K562 (cell line): ENCODE results near the gene MMP11. TPM values are rescaled to one million over a fixed set of nuclear protein-coding genes. Genes with fewer than 3 reads are reported as not detected.

Source experiments
- ATAC-seq: fragments of 200-7000 bp; cut with Tn5 transposase; 3 replicates; pipeline ENCODE4 v1.9.1; 2020; ENCODE audit warnings: moderate library complexity
- BruUV-seq: library from RNA; stranded (reverse); fragments of 400-500 nt; replicated peaks from 2 replicates; lab custom pipeline; 2021; lab: Mats Ljungman, UMichigan
- CTCF ChIA-PET: fragments of 300-600 bp; formaldehyde crosslinking; extraction: SDS; loops from one replicate; lab custom pipeline; 2021; ENCODE audit warnings: low intra/inter-chr PET ratio; lab: Yijun Ruan, JAX
- POLR2A ChIA-PET: fragments of 300-600, 350-650 bp; sonication (Branson Sonifier 250); formaldehyde crosslinking; extraction: SDS; loops from one replicate; lab custom pipeline; 2021; ENCODE audit warnings: antibody characterized with exemption, inconsistent platforms; lab: Yijun Ruan, JAX
- DNase-seq, 4 experiments: peaks; one replicate each; pipeline versions ENCODE4 v3.0.0 to v3.0.0-alpha.2; 2011 to 2018; ENCODE audit warnings: low spot score in 3 of 4, mixed read lengths in 3 of 4; ENCODE audit errors: extremely low read depth in 1 of 4
- FAIRE-seq: peaks from 2 replicates; lab custom pipeline; 2011; peaks lifted over from hg19 to GRCh38; lab: Jason Lieb, UNC
- H2AFZ ChIP-seq: 2 replicates; pipeline ENCODE4 v1.6.0; 2011; ENCODE audit warnings: low read depth, low read length, control low read depth, inconsistent platforms
- H3K27ac ChIP-seq: fragments of 200-600 bp; 3 replicates; pipeline ENCODE4 v1.8.0; 2011; ENCODE audit warnings: low read depth, mild to moderate bottlenecking, control low read depth, inconsistent platforms, low read length, moderate library complexity, mixed read lengths; ENCODE audit errors: extremely low read depth
- H3K27me3 ChIP-seq, 2 experiments: fragments of 300-600 bp in 1 of 2; 2 replicates in 1 of 2; 3 replicates in 1 of 2; pipeline versions ENCODE4 v1.6.0 to v1.8.0; 2011; ENCODE audit warnings: inconsistent platforms in 2 of 2, low read length in 2 of 2, mild to moderate bottlenecking in 1 of 2, mixed read lengths in 1 of 2, moderate library complexity in 1 of 2; ENCODE audit not compliant: control insufficient read depth in 2 of 2, insufficient read depth in 2 of 2
- H3K36me3 ChIP-seq: fragments of 300-600 bp; 3 replicates; pipeline ENCODE4 v1.8.0; 2011; ENCODE audit warnings: mild to moderate bottlenecking, low read length, inconsistent platforms; ENCODE audit not compliant: control insufficient read depth, insufficient read depth
- H3K4me1 ChIP-seq, 2 experiments: fragments of 200-600 bp in 1 of 2; replicated peaks in 1 of 2; 2 replicates in 1 of 2; 3 replicates in 1 of 2; pipeline versions ENCODE4 v1.5.1 to v1.8.0; 2011; ENCODE audit warnings: inconsistent platforms in 2 of 2, low read length in 2 of 2, mild to moderate bottlenecking in 1 of 2, mixed read lengths in 1 of 2, moderate library complexity in 1 of 2; ENCODE audit not compliant: control insufficient read depth in 2 of 2, insufficient read depth in 2 of 2
- H3K4me2 ChIP-seq: 2 replicates; pipeline ENCODE4 v1.6.1; 2011; ENCODE audit warnings: low read length, control low read depth, inconsistent platforms, mixed read lengths; ENCODE audit not compliant: insufficient read depth
- H3K4me3 ChIP-seq: fragments of 200-600 bp; sonication (generic), shearing (Covaris generic); 2 replicates; pipeline ENCODE4 v1.5.1; 2016; ENCODE audit warnings: control low read depth, inconsistent platforms
- H3K79me2 ChIP-seq: fragments of 200-600 bp; 3 replicates; pipeline ENCODE4 v1.8.0; 2011; ENCODE audit warnings: low read length, inconsistent platforms; ENCODE audit not compliant: control insufficient read depth, insufficient read depth
- H3K9ac ChIP-seq, 2 experiments: 2 replicates each; pipeline versions ENCODE4 v1.6.0 to v1.6.1; 2011; ENCODE audit warnings: low read depth in 2 of 2, low read length in 2 of 2, control low read depth in 1 of 2, inconsistent platforms in 1 of 2, mild to moderate bottlenecking in 1 of 2, mixed read lengths in 1 of 2; ENCODE audit not compliant: insufficient read depth in 1 of 2
- H3K9me1 ChIP-seq: one replicate; pipeline ENCODE4 v1.6.0; 2011; ENCODE audit warnings: inconsistent platforms, mild to moderate bottlenecking, low read length, moderate library complexity; ENCODE audit not compliant: control insufficient read depth, insufficient read depth
- H3K9me3 ChIP-seq: replicated peaks from 2 replicates; pipeline ENCODE4 v1.5.1; 2011; ENCODE audit warnings: low read depth, low read length, inconsistent platforms; ENCODE audit not compliant: control insufficient read depth, insufficient read depth
- H4K20me1 ChIP-seq: replicated peaks from 2 replicates; pipeline ENCODE4 v1.6.1; 2011; ENCODE audit warnings: low read length, inconsistent platforms, mixed read lengths; ENCODE audit not compliant: control insufficient read depth, insufficient read depth
- BHLHE40 ChIP-seq: IDR thresholded peaks from 2 replicates; pipeline ENCODE4 v1.6.1; 2011; ENCODE audit warnings: low read length, improper control_type of control experiment
- CREB1 ChIP-seq, 2 experiments: sonication (generic) in 1 of 2; formaldehyde crosslinking in 1 of 2; IDR thresholded peaks; 2 replicates each; pipeline versions ENCODE4 v1.6.1 to v1.8.0; 2012 to 2022; ENCODE audit warnings: inconsistent platforms in 1 of 2, mild to moderate bottlenecking in 1 of 2, missing genetic modification reagents in 1 of 2, moderate library complexity in 1 of 2
- EHMT2 ChIP-seq: fragments of 450-650 bp; IDR thresholded peaks from 2 replicates; pipeline ENCODE4 v1.6.1; 2018; ENCODE audit warnings: antibody characterized with exemption
- HMGN3 ChIP-seq: IDR thresholded peaks from 2 replicates; pipeline ENCODE4 v1.6.1; 2011; ENCODE audit warnings: borderline replicate concordance, low read depth, mild to moderate bottlenecking, mixed read lengths, low read length; ENCODE audit not compliant: insufficient read length; ENCODE audit errors: extremely low read depth
- L3MBTL2 ChIP-seq: fragments of 450-650 bp; IDR thresholded peaks from 2 replicates; pipeline ENCODE4 v1.6.1; 2016; ENCODE audit warnings: mild to moderate bottlenecking, moderate library complexity
- LEF1 ChIP-seq: fragments of 450-650 bp; IDR thresholded peaks from 2 replicates; pipeline ENCODE4 v1.6.1; 2016; ENCODE audit warnings: mild to moderate bottlenecking
- NR3C1 ChIP-seq: sonication (generic); formaldehyde crosslinking; IDR thresholded peaks from 2 replicates; pipeline ENCODE4 v1.8.1; 2022; ENCODE audit warnings: missing genetic modification reagents
- POLR2H ChIP-seq: IDR thresholded peaks from 2 replicates; pipeline ENCODE4 v1.6.1; 2016; ENCODE audit warnings: missing genetic modification characterization, low read depth, mild to moderate bottlenecking, control low read depth, missing compliant biosample characterization, moderate library complexity
- SMARCA4 ChIP-seq: fragments of 450-650 bp; IDR thresholded peaks from 2 replicates; pipeline ENCODE4 v1.6.1; 2016
- ZBTB7A ChIP-seq: IDR thresholded peaks from 2 replicates; pipeline ENCODE4 v1.6.1; 2011; ENCODE audit warnings: low read depth, mild to moderate bottlenecking, low read length, moderate library complexity, borderline replicate concordance; ENCODE audit not compliant: control insufficient read depth
- ZNF444 ChIP-seq: fragments of 250-450 bp; sonication (Bioruptor Pico); IDR thresholded peaks from 2 replicates; pipeline ENCODE4 v1.4.0; 2020; ENCODE audit warnings: mild to moderate bottlenecking, moderate library complexity
- ZNF589 ChIP-seq: fragments of 200-800 bp; sonication (Bioruptor generic); IDR thresholded peaks from 2 replicates; pipeline ENCODE4 v1.6.1; 2016; ENCODE audit warnings: low read depth, missing genetic modification characterization, missing compliant biosample characterization
- WGBS: fragments of 100-300 bp; shearing (Covaris generic); methylation state at CpG from one replicate; pipeline ENCODE4 v1.1.6; 2016; ENCODE audit warnings: low coverage, mixed read lengths; ENCODE audit not compliant: insufficient coverage; ENCODE audit errors: missing lambda C conversion rate; 5-methylcytosine and 5-hydroxymethylcytosine counted together
- in situ Hi-C: fragments of 300-500 bp; cut with MboI; formaldehyde crosslinking; loops from 4 replicates; pipeline ENCODE4 v1.15.0; 2018; ENCODE audit warnings: inconsistent platforms, mixed read lengths
- intact Hi-C: fragments of 100-400 bp; cut with micrococcal nuclease; formaldehyde crosslinking; loops from 2 replicates; pipeline ENCODE4 v1.14.2; 2022
- polyA plus RNA-seq, 8 experiments: library from polyadenylated mRNA; depleted of rRNA in 4 of 8; stranded (reverse) in 5 of 8; unstranded in 3 of 8; fragments of >200 nt; fragmentation: Nextera tagmentation in 2 of 8; fragmentation: Illumina TruSeq in 1 of 8; extraction: Ambion mirVana in 2 of 8; extraction: Trizol in 1 of 8; gene quantifications; 2 replicates each; pipeline versions ENCODE4 v1.2.1 to v1.2.3, GENCODE V29; 2011 to 2014; ENCODE audit warnings: inconsistent platforms in 1 of 8, missing spikeins in 1 of 8
- total RNA-seq, 7 experiments: library from RNA; depleted of rRNA in 6 of 7; stranded (reverse); fragments of >200 nt in 6 of 7; fragmentation: Illumina TruSeq in 2 of 7; extraction: Trizol in 2 of 7; gene quantifications; 2 replicates each; pipeline versions ENCODE4 v1.2.1 to v1.2.3, GENCODE V29; 2011 to 2021; ENCODE audit warnings: low replicate concordance in 1 of 7
- TF ChIP-seq, protein P1 (sequence below): fragments of 450-650 bp; formaldehyde crosslinking; IDR thresholded peaks from 2 replicates; pipeline ENCODE4 v1.4.0; 2020; ENCODE audit warnings: mild to moderate bottlenecking, moderate library complexity
- TF ChIP-seq, protein P2 (sequence below): fragments of 250-450 bp; sonication (Bioruptor Pico); IDR thresholded peaks from 2 replicates; pipeline ENCODE4 v1.8.0; 2021; ENCODE audit warnings: mild to moderate bottlenecking, moderate library complexity
- TF ChIP-seq, protein P3 (sequence below): fragments of 450-650 bp; IDR thresholded peaks from 2 replicates; pipeline ENCODE4 v1.6.1; 2018; ENCODE audit not compliant: partially characterized antibody

MMP11 gene
- total and polyA plus RNA-seq, 9 of the 15 experiments (the other 6 are each of a cell fraction or from before 2014, with no cell fraction given): 0.14 to 1.8 (median 1.1) TPM; not detected in 2

DNA sequence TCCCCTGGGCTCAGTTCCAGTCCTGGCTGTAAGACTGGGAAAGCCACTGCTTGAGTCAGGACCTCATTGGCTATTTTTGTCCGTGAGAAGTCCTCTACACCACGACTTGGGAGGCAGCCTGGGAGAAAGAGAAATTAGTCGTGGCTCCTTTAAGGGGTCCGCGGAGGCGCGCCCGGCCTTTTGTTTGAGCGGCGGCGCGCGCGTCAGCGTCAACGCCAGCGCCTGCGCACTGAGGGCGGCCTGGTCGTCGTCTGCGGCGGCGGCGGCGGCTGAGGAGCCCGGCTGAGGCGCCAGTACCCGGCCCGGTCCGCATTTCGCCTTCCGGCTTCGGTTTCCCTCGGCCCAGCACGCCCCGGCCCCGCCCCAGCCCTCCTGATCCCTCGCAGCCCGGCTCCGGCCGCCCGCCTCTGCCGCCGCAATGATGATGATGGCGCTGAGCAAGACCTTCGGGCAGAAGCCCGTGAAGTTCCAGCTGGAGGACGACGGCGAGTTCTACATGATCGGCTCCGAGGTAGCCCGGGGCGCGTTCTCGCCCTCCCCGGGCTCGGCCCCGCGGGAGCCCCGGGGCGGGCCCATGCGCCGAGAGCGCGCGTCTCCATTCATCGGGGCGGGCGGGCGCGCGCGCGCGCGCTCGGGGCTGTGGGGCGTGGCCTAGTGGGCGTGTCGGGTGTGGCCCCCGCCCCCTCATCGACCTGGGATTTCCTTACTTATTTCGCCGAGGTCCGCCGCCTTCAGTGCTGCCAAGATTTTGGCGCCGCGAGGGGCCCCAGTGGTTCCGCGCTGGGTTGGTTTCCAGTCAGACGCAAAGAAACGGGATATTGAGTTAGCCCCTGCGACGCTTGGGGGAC, 14.3 kb downstream of the MMP11 start, which contains the start of gene SMARCB1:
SMARCB1 (plus strand) TSS at position 215 of the 848 bp plus-strand sequence; CDS start at position 419, 204 bp downstream.
- H3K4me2 ChIP-seq: peak within 1 kb of the TSS; percentile 96
- H3K27me3 ChIP-seq: no peaks in the 10 kb centered on the region
- H3K4me3 ChIP-seq: peak within 1 kb of the TSS; percentile 88
- intact Hi-C loops: no loop called here
- H3K9me1 ChIP-seq: no peaks in the 10 kb centered on the region
- H4K20me1 ChIP-seq: peaks cover 10% of the 10 kb centered on the region
- in situ Hi-C loops: no loop called here
- H3K36me3 ChIP-seq: peaks cover 24% of the 10 kb centered on the region
- peak within 1 kb of the TSS; percentile 99 for H3K27ac ChIP-seq
- DNase-seq (peak; percentile 90 to 95 (median 94)), ATAC-seq (peak; percentile 84), FAIRE-seq (peak; percentile 76)
- ChIA-PET POLR2A (interaction anchor here (1.6 to 1.7 kb wide), 2 partner anchors 12 to 19 kb away, joined by 3 to 6 read pairs; no protein-coding TSS in a partner anchor), CTCF (no interaction called here)
- H3K4me1 ChIP-seq: peaks cover 15 to 16% of the 10 kb centered on the region in 2 experiments; a peak in 4 of 5 replicates
- H3K9ac ChIP-seq: peak within 1 kb of the TSS; percentile 92 to 96
- H3K79me2 ChIP-seq: peaks cover 44% of the 10 kb centered on the region
- no TSS peak for BruUV-seq
- peak within 1 kb of the TSS; percentile 96 for H2AFZ ChIP-seq
- under 1% methylated on average over 32 of the region's 97 CpGs for WGBS
- H3K9me3 ChIP-seq: no peaks in the 10 kb centered on the region
- TF ChIP-seq, protein P1, sequence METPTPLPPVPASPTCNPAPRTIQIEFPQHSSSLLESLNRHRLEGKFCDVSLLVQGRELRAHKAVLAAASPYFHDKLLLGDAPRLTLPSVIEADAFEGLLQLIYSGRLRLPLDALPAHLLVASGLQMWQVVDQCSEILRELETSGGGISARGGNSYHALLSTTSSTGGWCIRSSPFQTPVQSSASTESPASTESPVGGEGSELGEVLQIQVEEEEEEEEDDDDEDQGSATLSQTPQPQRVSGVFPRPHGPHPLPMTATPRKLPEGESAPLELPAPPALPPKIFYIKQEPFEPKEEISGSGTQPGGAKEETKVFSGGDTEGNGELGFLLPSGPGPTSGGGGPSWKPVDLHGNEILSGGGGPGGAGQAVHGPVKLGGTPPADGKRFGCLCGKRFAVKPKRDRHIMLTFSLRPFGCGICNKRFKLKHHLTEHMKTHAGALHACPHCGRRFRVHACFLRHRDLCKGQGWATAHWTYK (CRISPR knock-in tag): peak; percentile 29; the same call in 1 of the 2 replicates
- TF ChIP-seq L3MBTL2 (peak; percentile 77), ZBTB7A (peak; percentile 25; the same call in 1 of the 2 replicates), POLR2H (tag) (peak; percentile 66; the same call in 1 of the 2 replicates), EHMT2 (no peak), CREB1 (IDR thresholded peaks at IDR 0.05) (no peak), CREB1 (CRISPR knock-in tag; IDR thresholded peaks at IDR 0.05) (no peak), HMGN3 (peak; percentile 49), BHLHE40 (no peak), NR3C1 (no peak), ZNF589 (peak; percentile 91), LEF1 (no peak), SMARCA4 (peak; percentile 71; the same call in 1 of the 2 replicates), ZNF444 (no peak)
- TF ChIP-seq, protein P2, sequence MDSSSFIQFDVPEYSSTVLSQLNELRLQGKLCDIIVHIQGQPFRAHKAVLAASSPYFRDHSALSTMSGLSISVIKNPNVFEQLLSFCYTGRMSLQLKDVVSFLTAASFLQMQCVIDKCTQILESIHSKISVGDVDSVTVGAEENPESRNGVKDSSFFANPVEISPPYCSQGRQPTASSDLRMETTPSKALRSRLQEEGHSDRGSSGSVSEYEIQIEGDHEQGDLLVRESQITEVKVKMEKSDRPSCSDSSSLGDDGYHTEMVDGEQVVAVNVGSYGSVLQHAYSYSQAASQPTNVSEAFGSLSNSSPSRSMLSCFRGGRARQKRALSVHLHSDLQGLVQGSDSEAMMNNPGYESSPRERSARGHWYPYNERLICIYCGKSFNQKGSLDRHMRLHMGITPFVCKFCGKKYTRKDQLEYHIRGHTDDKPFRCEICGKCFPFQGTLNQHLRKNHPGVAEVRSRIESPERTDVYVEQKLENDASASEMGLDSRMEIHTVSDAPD (CRISPR knock-in tag): no peak
- TF ChIP-seq, protein P3, sequence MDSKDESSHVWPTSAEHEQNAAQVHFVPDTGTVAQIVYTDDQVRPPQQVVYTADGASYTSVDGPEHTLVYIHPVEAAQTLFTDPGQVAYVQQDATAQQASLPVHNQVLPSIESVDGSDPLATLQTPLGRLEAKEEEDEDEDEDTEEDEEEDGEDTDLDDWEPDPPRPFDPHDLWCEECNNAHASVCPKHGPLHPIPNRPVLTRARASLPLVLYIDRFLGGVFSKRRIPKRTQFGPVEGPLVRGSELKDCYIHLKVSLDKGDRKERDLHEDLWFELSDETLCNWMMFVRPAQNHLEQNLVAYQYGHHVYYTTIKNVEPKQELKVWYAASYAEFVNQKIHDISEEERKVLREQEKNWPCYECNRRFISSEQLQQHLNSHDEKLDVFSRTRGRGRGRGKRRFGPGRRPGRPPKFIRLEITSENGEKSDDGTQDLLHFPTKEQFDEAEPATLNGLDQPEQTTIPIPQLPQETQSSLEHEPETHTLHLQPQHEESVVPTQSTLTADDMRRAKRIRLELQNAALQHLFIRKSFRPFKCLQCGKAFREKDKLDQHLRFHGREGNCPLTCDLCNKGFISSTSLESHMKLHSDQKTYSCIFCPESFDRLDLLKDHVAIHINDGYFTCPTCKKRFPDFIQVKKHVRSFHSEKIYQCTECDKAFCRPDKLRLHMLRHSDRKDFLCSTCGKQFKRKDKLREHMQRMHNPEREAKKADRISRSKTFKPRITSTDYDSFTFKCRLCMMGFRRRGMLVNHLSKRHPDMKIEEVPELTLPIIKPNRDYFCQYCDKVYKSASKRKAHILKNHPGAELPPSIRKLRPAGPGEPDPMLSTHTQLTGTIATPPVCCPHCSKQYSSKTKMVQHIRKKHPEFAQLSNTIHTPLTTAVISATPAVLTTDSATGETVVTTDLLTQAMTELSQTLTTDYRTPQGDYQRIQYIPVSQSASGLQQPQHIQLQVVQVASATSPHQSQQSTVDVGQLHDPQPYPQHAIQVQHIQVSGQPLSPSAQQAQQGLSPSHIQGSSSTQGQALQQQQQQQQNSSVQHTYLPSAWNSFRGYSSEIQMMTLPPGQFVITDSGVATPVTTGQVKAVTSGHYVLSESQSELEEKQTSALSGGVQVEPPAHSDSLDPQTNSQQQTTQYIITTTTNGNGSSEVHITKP: peak; percentile 99
